Gastroesophageal sphincter (tissue), 4 donors: ENCODE measurements around the gene KDM2B. TPM values are rescaled to one million over a fixed set of nuclear protein-coding genes. Genes with fewer than 3 reads are reported as not detected.

Experiments
- ATAC-seq: fragments of 150-250 bp; one replicate; pipeline ENCODE4 v1.9.1; 2016; ENCODE audit warnings: mild to moderate bottlenecking, moderate library complexity
- H3K27ac ChIP-seq, 4 donors: fragments of 200-600 bp; sonication (generic) in 3 of 4; 1 replicate in 3 of 4; 2 replicates in 1 of 4; pipeline ENCODE4 v1.5.1; 2016 to 2019
- H3K27me3 ChIP-seq: fragments of 200-600 bp; sonication (generic); one replicate; pipeline ENCODE4 v1.5.1; 2019
- H3K36me3 ChIP-seq, 2 donors: fragments of 200-600 bp; sonication (generic); one replicate each; pipeline ENCODE4 v1.5.1; 2019; ENCODE audit warnings: control low read depth in 1 of 2
- H3K4me1 ChIP-seq, 3 donors: fragments of 200-600 bp; sonication (generic); 1 replicate in 2 of 3; 2 replicates in 1 of 3; pipeline ENCODE4 v1.5.1; 2016 to 2019; ENCODE audit warnings: control low read depth in 2 of 3
- H3K4me3 ChIP-seq, 2 donors: fragments of 200-600 bp; sonication (generic); one replicate each; pipeline ENCODE4 v1.5.1; 2019; ENCODE audit warnings: mild to moderate bottlenecking in 1 of 2, moderate library complexity in 1 of 2
- H3K9me3 ChIP-seq, 3 donors: fragments of 200-600 bp; sonication (generic); one replicate each; pipeline ENCODE4 v1.5.1; 2017 to 2019; ENCODE audit warnings: control low read depth in 2 of 3
- CTCF ChIP-seq, 4 experiments: fragments of 200-600 bp in 2 of 4; fragments of 450-650 bp in 2 of 4; sonication (generic) in 1 of 4; IDR thresholded peaks; one replicate each; pipeline ENCODE4 v1.5.1; 2017 to 2019; ENCODE audit warnings: antibody characterized with exemption in 4 of 4, mild to moderate bottlenecking in 2 of 4, moderate library complexity in 2 of 4
- EP300 ChIP-seq: sonication (generic); formaldehyde crosslinking; IDR thresholded peaks from one replicate; pipeline ENCODE4 v1.6.1; 2017; ENCODE audit warnings: antibody characterized with exemption, mild to moderate bottlenecking
- POLR2A ChIP-seq, 2 donors: fragments of 450-650 bp; IDR thresholded peaks; one replicate each; pipeline ENCODE4 v1.6.1; 2017; ENCODE audit warnings: antibody characterized with exemption in 2 of 2, mild to moderate bottlenecking in 2 of 2, moderate library complexity in 1 of 2
- POLR2AphosphoS5 ChIP-seq: sonication (generic); formaldehyde crosslinking; IDR thresholded peaks from one replicate; pipeline ENCODE4 v1.6.1; 2017; ENCODE audit warnings: antibody characterized with exemption
- WGBS, 2 donors: methylation state at CpG; one replicate each; pipeline ENCODE4 v1.1.5; 2018; ENCODE audit warnings: low coverage in 1 of 2; 5-methylcytosine and 5-hydroxymethylcytosine counted together
- total RNA-seq, 4 donors: library from RNA; depleted of rRNA; stranded (reverse); fragments of >200 nt; gene quantifications; one replicate each; pipeline ENCODE4 v1.1.0, GENCODE V29; 2016

The KDM2B gene
- total RNA-seq, 4 donors from 2014 or later = 10.0 to 26.5 (median 15.0) TPM

GRCh38 chr12:121576851-121577391 is 3.9 kb downstream of the KDM2B start:
- no peak for ATAC-seq
- H3K4me3 ChIP-seq = no peak overlapping the region
- peaks cover 0 to 25% of the 10 kb centered on the region in 2 donors for H3K36me3 ChIP-seq
- WGBS, 2 donors = 29 to 60% methylated on average over 1 to 4 of the region's 4 CpGs
- TF ChIP-seq POLR2A (IDR thresholded peaks at IDR 0.05) (no peak), POLR2AphosphoS5 (no peak), CTCF (IDR thresholded peaks at IDR 0.05) (no peak), EP300 (no peak)
- no peaks in the 10 kb centered on the region for H3K9me3 ChIP-seq
- H3K4me1 ChIP-seq = peaks cover 0 to 50% (median 13%) of the 10 kb centered on the region in 3 donors
- peak overlapping the region in 3 of 4 donors; percentile 25 to 95 (median 89) for H3K27ac ChIP-seq
- no peaks in the 10 kb centered on the region for H3K27me3 ChIP-seq

- ATAC-seq = no peak
- Histone ChIP-seq H3K4me3 (no peak overlapping the region), H3K36me3 (peaks cover 0 to 34% of the 10 kb centered on the region in 2 donors), H3K9me3 (no peaks in the 10 kb centered on the region), H3K4me1 (peaks cover 0 to 42% (median 10%) of the 10 kb centered on the region in 3 donors), H3K27me3 (no peaks in the 10 kb centered on the region), H3K27ac (peak overlapping the region in 3 of 4 donors; percentile 25 to 95 (median 89))
- TF ChIP-seq EP300 (no peak), POLR2A (IDR thresholded peaks at IDR 0.05) (no peak), POLR2AphosphoS5 (no peak), CTCF (IDR thresholded peaks at IDR 0.05) (no peak)
- 50 to 76% methylated on average over 5 to 10 of the region's 13 CpGs for WGBS, 2 donors
These were observed 4.7 kb downstream of the KDM2B start for GRCh38 chr12:121575952-121576625.

- WGBS, 2 donors = no CpG with 5 or more reads among the region's 1 CpG
These were observed 5.8 kb downstream of the KDM2B start for GRCh38 chr12:121575051-121575450.

GRCh38 chr12:121574025-121574424 is 6.8 kb downstream of the KDM2B start:
- peaks cover 0 to 46% (median 19%) of the 10 kb centered on the region in 3 donors for H3K4me1 ChIP-seq
- no peaks in the 10 kb centered on the region for H3K9me3 ChIP-seq
- no peak for ATAC-seq
- peaks cover 0 to 36% of the 10 kb centered on the region in 2 donors for H3K36me3 ChIP-seq
- H3K27ac ChIP-seq = no peak overlapping the region
- 80 to 100% methylated on average over 5 to 7 of the region's 11 CpGs for WGBS, 2 donors
- TF ChIP-seq POLR2A (IDR thresholded peaks at IDR 0.05) (no peak), CTCF (IDR thresholded peaks at IDR 0.05) (no peak), POLR2AphosphoS5 (no peak), EP300 (no peak)
- H3K4me3 ChIP-seq = no peak overlapping the region
- no peaks in the 10 kb centered on the region for H3K27me3 ChIP-seq

More at GRCh38 chr12:121575051-121575450, 5.8 kb downstream of the KDM2B start:
- TF ChIP-seq POLR2AphosphoS5 = no peak
- no peak for TF ChIP-seq POLR2A (IDR thresholded peaks at IDR 0.05)
- TF ChIP-seq CTCF (IDR thresholded peaks at IDR 0.05) = no peak
- no peak for TF ChIP-seq EP300
- Histone ChIP-seq H3K27ac (no peak overlapping the region), H3K36me3 (peaks cover 0 to 36% of the 10 kb centered on the region in 2 donors), H3K27me3 (no peaks in the 10 kb centered on the region), H3K4me3 (no peak overlapping the region), H3K9me3 (no peaks in the 10 kb centered on the region), H3K4me1 (peaks cover 0 to 41% (median 9%) of the 10 kb centered on the region in 3 donors)
- ATAC-seq = no peak
